Peyer's patch (tissue), 4 donors: ENCODE data around the gene ANXA1.

Experiments used
- POLR2A ChIP-seq, 2 donors: fragments of 450-650 bp; IDR thresholded peaks; one replicate each; pipeline ENCODE4 v1.5.1; 2017; ENCODE audit warnings: antibody characterized with exemption in 2 of 2, mild to moderate bottlenecking in 2 of 2, moderate library complexity in 2 of 2
- TF ChIP-seq, protein P1 (sequence below), 6 experiments: fragments of 450-650 bp in 4 of 6; fragments of 200-600 bp in 2 of 6; sonication (generic) in 1 of 6; IDR thresholded peaks; one replicate each; pipeline ENCODE4 v1.5.1; 2017 to 2019; ENCODE audit warnings: antibody characterized with exemption in 6 of 6, mild to moderate bottlenecking in 3 of 6, moderate library complexity in 1 of 6

DNA sequence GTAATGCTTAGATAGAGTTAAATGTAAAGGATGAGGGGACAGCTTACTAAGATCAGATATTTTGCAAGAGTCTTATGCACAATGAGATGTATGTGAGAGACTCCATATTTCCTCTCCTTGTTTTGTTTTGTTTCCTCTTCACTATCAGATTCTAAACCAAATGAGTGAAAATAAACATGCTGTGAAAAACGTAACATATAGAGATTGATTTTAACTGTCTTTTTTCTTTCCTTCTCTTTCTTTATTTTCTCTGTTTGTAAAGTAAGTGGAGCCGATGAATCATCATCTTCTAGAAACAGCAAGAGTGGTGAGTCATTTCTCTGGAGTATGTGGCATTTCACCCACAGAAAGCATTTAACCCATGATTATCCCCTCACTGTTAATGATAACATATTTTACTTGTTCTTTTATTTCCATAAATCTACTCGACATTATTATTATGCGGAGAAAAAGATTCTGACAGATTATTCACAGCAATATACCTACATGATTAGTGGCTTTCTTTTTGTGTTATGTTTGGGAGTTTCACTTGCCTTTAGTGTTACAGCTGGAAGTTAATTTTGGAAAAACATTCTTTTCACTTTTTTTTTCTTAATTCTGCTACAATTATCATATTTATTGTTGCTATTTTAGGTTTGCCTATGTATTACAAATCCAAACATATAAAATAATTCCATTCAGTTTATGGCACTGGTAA, 2.1 kb upstream of the ANXA1 start:
- TF ChIP-seq, protein P1, sequence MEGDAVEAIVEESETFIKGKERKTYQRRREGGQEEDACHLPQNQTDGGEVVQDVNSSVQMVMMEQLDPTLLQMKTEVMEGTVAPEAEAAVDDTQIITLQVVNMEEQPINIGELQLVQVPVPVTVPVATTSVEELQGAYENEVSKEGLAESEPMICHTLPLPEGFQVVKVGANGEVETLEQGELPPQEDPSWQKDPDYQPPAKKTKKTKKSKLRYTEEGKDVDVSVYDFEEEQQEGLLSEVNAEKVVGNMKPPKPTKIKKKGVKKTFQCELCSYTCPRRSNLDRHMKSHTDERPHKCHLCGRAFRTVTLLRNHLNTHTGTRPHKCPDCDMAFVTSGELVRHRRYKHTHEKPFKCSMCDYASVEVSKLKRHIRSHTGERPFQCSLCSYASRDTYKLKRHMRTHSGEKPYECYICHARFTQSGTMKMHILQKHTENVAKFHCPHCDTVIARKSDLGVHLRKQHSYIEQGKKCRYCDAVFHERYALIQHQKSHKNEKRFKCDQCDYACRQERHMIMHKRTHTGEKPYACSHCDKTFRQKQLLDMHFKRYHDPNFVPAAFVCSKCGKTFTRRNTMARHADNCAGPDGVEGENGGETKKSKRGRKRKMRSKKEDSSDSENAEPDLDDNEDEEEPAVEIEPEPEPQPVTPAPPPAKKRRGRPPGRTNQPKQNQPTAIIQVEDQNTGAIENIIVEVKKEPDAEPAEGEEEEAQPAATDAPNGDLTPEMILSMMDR (IDR thresholded peaks at IDR 0.05), result no peak
- TF ChIP-seq POLR2A (IDR thresholded peaks at IDR 0.05), result no peak
